HG03442 (cell line): ENCODE results near the gene KIAA1217.
"Not testable (repeated sequence)": the region's sequence is repeated elsewhere in the genome, so short reads cannot be mapped to it uniquely, and the experiment has no call there.

Source experiments
- ATAC-seq: cut with Tn5 transposase; IDR thresholded peaks from one replicate; pipeline ENCODE4 v1.9.1; 2021; ENCODE audit warnings: mild to moderate bottlenecking, moderate library complexity; ENCODE audit not compliant: unreplicated experiment

The KIAA1217 gene

GRCh38 chr10:24459836-24460235, 250.9 kb downstream of the KIAA1217 start:
- no peak for ATAC-seq

DNA sequence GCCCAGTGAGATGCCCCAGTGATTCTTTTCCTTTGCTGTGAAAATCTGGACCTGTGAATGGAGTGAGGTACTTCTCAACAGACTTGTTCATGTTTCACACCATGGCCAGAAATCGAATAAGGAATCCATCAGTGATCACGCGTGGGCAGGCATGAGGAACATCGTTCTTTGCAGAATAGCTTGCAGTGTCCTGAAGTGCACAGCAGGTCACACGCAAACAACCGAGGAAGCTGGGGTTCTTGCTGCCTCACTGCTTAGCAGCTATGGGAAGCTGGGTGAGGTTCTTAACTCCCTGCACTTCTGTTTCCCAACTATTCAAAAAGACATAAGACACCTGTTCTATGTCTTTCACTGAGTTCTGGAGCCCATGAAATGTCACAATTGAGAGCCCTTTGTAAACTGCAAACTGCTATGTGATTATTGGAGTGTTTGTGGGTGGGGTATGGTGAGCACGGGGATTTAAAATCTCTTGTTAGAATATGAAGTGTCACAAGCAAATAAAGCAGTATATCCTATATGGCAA, 253.4 kb downstream of the KIAA1217 start:
- no peak for ATAC-seq

DNA sequence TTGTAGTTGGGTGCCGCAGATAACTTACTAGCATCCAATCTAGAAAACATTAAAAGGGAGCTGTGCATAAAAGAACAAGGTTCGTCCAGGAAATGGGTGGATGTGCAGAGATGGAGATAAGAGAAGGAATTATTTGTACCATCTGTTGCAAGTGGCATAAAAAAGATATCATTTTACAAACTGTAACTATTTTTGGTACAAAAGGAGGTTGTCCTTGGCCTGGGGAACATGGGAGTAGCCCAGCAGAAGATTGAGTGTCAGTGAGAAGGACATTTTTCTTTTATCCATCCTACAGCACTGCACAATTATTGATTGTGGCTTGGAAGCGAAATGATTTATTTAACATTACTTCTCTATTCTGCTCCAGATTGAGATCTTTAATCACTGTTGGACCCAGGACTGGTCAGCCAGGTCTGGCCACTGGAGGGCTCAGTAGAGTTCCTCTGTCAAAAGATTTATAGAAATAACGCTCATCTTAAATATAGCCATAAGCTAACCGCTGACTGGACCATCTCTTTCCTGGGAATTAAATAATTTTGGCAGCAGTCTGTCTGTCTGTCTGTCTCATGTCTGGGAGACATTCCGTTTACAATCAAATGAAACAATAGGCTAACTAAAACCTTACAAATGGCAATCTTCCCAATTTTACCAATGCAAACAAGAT, 254.1 kb downstream of the KIAA1217 start:
- no peak for ATAC-seq

- peak; percentile 81 for ATAC-seq
These were observed 254.9 kb downstream of the KIAA1217 start for GRCh38 chr10:24463611-24464426.

DNA sequence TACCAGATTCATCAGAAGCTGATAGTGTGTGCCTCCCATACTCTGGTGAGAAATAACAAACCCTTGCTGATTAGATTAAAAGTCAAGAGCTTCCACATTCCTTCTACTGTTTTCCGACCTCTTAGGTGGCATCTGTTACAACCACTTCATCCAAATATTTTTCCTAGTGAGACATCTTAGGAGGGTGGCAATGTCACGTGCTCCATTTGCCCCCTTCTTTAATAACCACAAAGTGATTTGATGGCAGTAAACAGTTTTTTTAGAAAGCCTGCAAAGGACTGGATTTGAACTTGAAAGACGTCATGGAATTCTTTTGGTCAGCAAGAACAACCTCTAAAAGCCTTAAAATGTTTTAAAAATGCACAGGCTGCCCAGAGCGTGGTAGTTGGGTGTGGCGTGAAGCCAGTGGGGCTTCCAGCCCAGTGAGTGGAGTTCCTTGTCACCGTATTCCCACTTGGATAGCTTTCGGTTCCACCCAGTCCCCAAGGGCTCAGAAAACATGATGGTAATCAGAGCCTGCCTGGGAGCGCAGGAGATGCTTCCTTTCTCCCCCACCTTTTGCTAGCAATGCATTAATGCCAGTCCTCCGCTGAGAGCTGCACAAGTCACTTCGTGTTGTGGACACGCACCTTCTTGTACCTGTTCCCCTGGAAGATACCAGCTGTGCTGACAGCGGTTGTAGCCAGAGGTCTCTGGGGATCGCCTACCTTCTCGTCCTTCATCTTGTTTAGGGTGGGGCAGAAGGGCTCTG, 256.4 kb downstream of the KIAA1217 start:
- ATAC-seq, result no peak

DNA sequence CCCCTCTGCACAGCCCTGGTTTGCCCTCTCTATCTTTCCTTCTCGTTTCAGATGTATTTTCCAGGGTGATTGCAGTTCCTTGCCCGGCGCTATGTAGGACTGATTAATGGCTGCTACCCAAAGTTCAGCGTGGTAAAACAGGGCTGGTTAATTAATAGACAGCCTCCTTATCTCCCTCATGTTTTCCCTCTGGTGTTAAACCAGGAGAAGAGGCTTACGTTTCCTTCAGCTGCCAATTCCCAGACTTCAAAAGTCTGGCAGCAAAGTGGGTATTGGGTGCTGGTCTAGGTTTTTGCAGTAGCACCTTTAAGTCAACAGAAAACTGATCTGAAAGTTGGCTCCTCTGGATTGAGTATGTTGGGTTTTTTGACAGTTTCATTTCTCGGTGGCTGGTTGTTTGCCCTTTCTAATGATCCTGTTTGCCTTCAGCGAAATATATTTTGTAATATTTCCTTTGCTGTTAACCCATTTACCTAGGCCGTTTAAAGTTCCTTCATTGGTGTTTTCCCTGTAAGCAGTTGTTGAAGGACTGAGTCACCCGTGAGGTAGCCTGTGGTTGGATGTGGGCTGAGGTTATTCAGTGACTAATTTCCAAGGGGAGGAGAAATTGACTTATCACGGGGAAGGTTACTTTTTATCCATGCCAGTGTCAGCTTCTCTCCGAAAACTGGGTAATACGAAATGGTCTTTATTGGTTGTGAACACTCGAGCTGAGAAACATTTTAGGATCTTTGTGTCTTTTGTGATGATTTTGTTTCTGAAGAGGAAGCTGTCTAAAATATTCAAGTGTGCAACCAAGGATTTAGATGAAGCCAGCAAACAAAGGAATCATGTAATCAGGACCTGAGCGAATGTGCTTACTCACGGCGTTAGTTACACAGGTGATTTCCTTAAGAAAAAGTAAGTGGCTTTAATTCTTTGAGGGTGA, 257.2 kb downstream of the KIAA1217 start:
- peak; percentile 71 for ATAC-seq

GRCh38 chr10:24467136-24467535, 258.2 kb downstream of the KIAA1217 start:
- no peak for ATAC-seq

DNA sequence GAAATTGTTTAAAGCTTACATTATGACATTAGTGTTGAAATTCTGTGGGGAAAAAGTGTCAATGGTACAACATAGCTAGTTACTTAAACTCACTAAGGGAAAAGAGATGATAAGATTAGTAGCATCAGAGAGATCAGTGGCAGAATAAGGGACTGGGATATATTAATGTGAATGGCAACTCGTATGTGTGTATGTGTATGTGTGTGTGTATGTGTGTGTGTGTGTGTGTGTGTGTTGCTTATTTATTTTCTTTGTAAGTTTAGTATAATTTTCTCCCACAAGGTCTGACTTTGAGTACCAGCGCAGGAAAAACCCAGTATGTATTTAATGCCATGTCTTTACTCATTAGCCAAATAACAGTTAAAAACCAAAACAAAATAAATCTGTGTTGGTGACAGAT, 258.7 kb downstream of the KIAA1217 start:
- ATAC-seq, result no peak

DNA sequence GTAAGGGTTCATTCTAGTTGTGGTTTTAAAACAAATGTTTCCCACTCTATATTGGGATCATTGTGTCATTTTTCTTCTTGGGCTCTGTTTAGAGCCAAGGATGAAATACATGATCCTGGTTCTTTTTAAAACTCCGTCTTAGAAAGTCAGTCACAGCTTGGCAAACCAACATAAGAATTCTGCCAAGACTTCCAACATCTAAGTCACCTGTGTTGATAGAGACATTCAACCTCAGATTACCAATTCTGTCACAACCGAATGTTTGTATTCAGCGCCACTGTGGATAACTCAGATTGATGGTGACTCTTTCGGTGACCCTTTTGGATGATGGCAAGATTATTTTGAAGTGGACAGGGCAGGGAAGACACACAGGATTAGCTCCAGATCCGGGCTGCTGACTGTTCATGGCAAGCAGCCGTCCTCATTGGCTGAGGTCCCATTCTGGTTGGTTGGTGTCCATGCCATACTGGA, 259.4 kb downstream of the KIAA1217 start:
- ATAC-seq, result no peak

DNA sequence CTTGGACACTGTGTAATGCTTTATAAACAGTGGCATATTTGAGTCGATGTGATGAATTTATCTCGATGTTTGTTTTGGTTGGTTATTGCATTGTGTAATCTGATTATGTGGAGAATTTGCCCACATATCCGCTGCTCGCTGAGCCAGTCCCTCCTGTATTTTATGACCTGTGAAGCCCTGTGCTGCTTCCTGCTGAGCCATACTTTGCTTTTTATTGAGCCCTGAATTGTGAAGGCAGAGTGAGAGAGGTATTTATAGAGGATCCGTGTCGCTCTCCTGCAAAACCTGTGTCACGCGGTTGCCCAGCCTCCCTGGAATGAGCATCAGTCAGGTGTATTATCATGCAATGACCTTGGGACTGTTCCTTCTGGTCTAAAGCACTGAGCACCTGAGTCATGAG, 261.1 kb downstream of the KIAA1217 start:
- no peak for ATAC-seq

DNA sequence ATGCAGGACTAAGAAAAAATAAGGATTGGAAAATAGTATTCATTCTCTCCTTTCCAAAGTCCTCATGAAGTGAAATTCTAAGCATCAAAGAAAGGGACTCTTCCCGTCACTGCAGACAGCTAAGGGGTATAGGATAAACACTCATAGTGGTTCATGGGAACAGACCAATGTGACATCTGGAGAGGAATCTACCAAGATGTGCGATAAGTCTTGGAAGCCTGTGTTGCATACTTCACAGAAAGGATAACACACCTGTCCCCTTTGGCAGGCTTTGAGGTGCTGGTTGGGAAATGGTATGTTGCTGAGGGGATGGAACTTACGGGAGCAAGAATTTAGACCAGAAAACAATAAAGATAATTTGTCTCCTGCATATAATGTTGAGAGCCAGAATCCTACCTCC, 266.7 kb downstream of the KIAA1217 start:
- no peak for ATAC-seq

GRCh38 chr10:24476913-24477701, 268.2 kb downstream of the KIAA1217 start:
- ATAC-seq, result no peak

DNA sequence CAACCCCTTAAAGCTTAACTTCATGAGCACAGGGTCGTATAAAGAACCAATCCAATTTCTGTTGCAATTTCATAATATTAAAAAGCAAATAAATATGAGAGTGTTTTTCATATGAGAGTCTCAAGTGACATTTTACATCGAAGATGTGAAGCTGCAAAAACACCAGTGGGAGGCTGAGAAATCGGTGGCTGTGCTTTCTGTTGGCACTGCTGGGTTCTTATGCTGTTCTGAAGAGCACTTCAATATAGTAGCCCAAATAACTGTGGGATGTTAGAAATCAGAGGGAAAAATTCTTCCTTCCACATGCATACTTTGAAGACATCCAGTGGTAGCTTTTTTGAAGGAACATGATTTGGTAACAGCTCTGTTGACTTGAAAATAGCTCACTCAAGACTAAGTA, 269.0 kb downstream of the KIAA1217 start:
- ATAC-seq, result no peak

GRCh38 chr10:24479806-24480205, 270.9 kb downstream of the KIAA1217 start:
- ATAC-seq, result no peak

DNA sequence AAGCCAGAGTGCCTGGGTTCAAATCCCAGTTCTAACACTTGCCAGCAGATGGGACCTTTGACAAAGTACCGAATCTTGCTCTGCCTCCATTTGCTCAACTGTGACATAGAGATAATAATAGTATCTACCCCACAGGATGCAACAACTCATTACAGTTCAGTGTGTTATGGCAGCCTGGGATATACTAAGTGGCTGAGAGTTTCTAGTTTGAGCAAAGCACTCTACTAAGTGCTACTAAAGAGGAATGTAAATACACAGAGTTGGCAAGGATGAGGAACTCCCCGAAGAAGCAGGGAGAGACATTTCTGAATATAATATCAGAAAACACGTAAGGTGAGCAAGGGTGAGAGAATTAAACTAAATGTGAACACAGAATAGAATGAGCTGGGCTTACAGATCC, 271.5 kb downstream of the KIAA1217 start:
- no peak for ATAC-seq

GRCh38 chr10:24481241-24481640, 272.3 kb downstream of the KIAA1217 start:
- no peak for ATAC-seq

DNA sequence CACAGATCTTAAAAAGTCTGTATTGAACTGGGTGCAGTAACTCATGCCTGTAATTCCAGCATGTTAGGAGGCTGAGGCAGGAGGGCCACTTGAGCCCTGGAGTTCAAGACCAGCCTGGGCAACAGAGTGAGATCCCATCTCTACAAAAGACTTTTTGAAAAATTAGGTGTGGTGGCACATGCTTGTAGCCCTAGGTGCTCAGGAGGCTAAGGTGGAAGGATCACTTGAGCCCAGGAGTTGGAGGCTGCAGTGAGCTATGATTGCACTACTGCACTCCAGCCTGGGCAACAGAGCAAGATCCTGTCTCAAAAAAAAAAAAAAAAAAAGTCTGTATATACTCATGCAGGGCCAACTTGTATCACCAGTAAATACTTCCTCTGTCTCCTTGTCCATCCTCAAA, 273.8 kb downstream of the KIAA1217 start:
- ATAC-seq, result not testable (repeated sequence)

GRCh38 chr10:24483701-24484100, 274.8 kb downstream of the KIAA1217 start:
- peak; percentile 96 for ATAC-seq

GRCh38 chr10:24484771-24485170, 275.8 kb downstream of the KIAA1217 start:
- no peak for ATAC-seq
